IPS DF 6.9 (cell line): Measurements from ENCODE around the gene KRTAP10-6.
"Not testable (repeated sequence)": the region's sequence is repeated elsewhere in the genome, so short reads cannot be mapped to it uniquely, and the experiment has no call there.

Experiments
- DNase-seq: peaks from one replicate; pipeline ENCODE4 v3.0.0-alpha.2; 2013; ENCODE audit warnings: low read depth, low spot score
- H3K27ac ChIP-seq: one replicate; pipeline ENCODE4 v1.5.1; 2013; ENCODE audit warnings: low read length, control low read depth
- H3K27me3 ChIP-seq: 2 replicates; pipeline ENCODE4 v1.6.1; 2013; ENCODE audit warnings: mild to moderate bottlenecking, low read length; ENCODE audit not compliant: control insufficient read depth, insufficient read depth
- H3K36me3 ChIP-seq: 2 replicates; pipeline ENCODE4 v1.6.1; 2013; ENCODE audit warnings: low read length; ENCODE audit not compliant: control insufficient read depth, insufficient read depth
- H3K4me1 ChIP-seq: 2 replicates; pipeline ENCODE4 v1.6.1; 2013; ENCODE audit warnings: low read length; ENCODE audit not compliant: control insufficient read depth, insufficient read depth
- H3K4me3 ChIP-seq: 2 replicates; pipeline ENCODE4 v1.5.1; 2013; ENCODE audit warnings: mild to moderate bottlenecking, low read length
- H3K9me3 ChIP-seq: 2 replicates; pipeline ENCODE4 v1.6.1; 2013; ENCODE audit warnings: low read length, inconsistent platforms; ENCODE audit not compliant: control insufficient read depth, insufficient read depth
- WGBS: extraction: QIAGEN DNeasy Blood & Tissue Kit; methylation state at CpG from one replicate; pipeline ENCODE4 v1.1.7; 2013; ENCODE audit warnings: mixed read lengths, missing lambda C conversion rate; ENCODE audit not compliant: insufficient read length, insufficient coverage; 5-methylcytosine and 5-hydroxymethylcytosine counted together

Gene KRTAP10-6

GRCh38 chr21:44578371-44579055, 13.8 kb downstream of the KRTAP10-6 start:
- no peaks in the 10 kb centered on the region for H3K36me3 ChIP-seq
- 0 out of 2 replicates have a peak, but pooled peaks cover 3% of the 10 kb centered on the region for H3K4me1 ChIP-seq

GRCh38 chr21:44576025-44576420, 16.3 kb downstream of the KRTAP10-6 start:
- DNase-seq: no peak
- Histone ChIP-seq H3K27me3 (no peaks in the 10 kb centered on the region), H3K4me3 (no peak overlapping the region), H3K36me3 (no peaks in the 10 kb centered on the region), H3K9me3 (no peaks in the 10 kb centered on the region; the same call in 1 of the 2 replicates), H3K27ac (no peak overlapping the region), H3K4me1 (0 out of 2 replicates have a peak, but pooled peaks cover 3% of the 10 kb centered on the region)
- no CpG with 5 or more reads among the region's 10 CpGs for WGBS

More at GRCh38 chr21:44578371-44579055, 13.8 kb downstream of the KRTAP10-6 start:
- Histone ChIP-seq H3K9me3 (no peaks in the 10 kb centered on the region; the same call in 1 of the 2 replicates), H3K4me3 (no peak overlapping the region), H3K27me3 (no peaks in the 10 kb centered on the region), H3K27ac (no peak overlapping the region)
- DNase-seq: no peak
- no CpG with 5 or more reads among the region's 17 CpGs for WGBS

- H3K4me1 ChIP-seq: 0 out of 2 replicates have a peak, but pooled peaks cover 3% of the 10 kb centered on the region
- H3K36me3 ChIP-seq: no peaks in the 10 kb centered on the region
- WGBS: no CpG with 5 or more reads among the region's 20 CpGs
- no peaks in the 10 kb centered on the region for H3K27me3 ChIP-seq
- H3K9me3 ChIP-seq: no peaks in the 10 kb centered on the region; the same call in 1 of the 2 replicates
- H3K4me3 ChIP-seq: no peak overlapping the region
- DNase-seq: no peak
- no peak overlapping the region for H3K27ac ChIP-seq
Observed at GRCh38 chr21:44575307-44576024, 16.8 kb downstream of the KRTAP10-6 start.

GRCh38 chr21:44574457-44575306, 17.6 kb downstream of the KRTAP10-6 start:
- no peak overlapping the region for H3K4me3 ChIP-seq
- DNase-seq: no peak
- no peaks in the 10 kb centered on the region for H3K27me3 ChIP-seq
- no peaks in the 10 kb centered on the region; the same call in 1 of the 2 replicates for H3K9me3 ChIP-seq
- no peaks in the 10 kb centered on the region for H3K36me3 ChIP-seq
- H3K4me1 ChIP-seq: 0 out of 2 replicates have a peak, but pooled peaks cover 3% of the 10 kb centered on the region
- H3K27ac ChIP-seq: no peak overlapping the region
- WGBS: no CpG with 5 or more reads among the region's 21 CpGs

GRCh38 chr21:44573630-44574456, 18.5 kb downstream of the KRTAP10-6 start, which contains the start of gene KRTAP10-4:
Gene KRTAP10-4 (plus strand): TSS chr21:44573729. CDS start chr21:44573759, 30 bp downstream.
- DNase-seq, H3K4me3 ChIP-seq, H3K9me3 ChIP-seq, H3K36me3 ChIP-seq, H3K4me1 ChIP-seq, H3K27ac ChIP-seq, H3K27me3 ChIP-seq: not testable (repeated sequence)
- no CpG with 5 or more reads among the region's 25 CpGs for whole genome bisulfite sequencing

GRCh38 chr21:44572959-44573583, 19.2 kb downstream of the KRTAP10-6 start:
- DNase-seq: no peak
- Histone ChIP-seq H3K36me3 (peaks cover 4% of the 10 kb centered on the region; the same call in 1 of the 2 replicates), H3K9me3 (no peaks in the 10 kb centered on the region; the same call in 1 of the 2 replicates), H3K4me3 (no peak overlapping the region), H3K27me3 (no peaks in the 10 kb centered on the region), H3K27ac (no peak overlapping the region), H3K4me1 (0 out of 2 replicates have a peak, but pooled peaks cover 3% of the 10 kb centered on the region)
- no CpG with 5 or more reads among the region's 15 CpGs for WGBS

- Histone ChIP-seq H3K36me3 (peaks cover 4% of the 10 kb centered on the region; the same call in 1 of the 2 replicates), H3K27ac (no peak overlapping the region), H3K4me1 (0 out of 2 replicates have a peak, but pooled peaks cover 3% of the 10 kb centered on the region), H3K27me3 (no peaks in the 10 kb centered on the region), H3K4me3 (no peak overlapping the region), H3K9me3 (no peaks in the 10 kb centered on the region)
- DNase-seq: no peak
- WGBS: no CpG with 5 or more reads among the region's 40 CpGs
Observed at GRCh38 chr21:44571844-44572782, 20.2 kb downstream of the KRTAP10-6 start.

GRCh38 chr21:44571296-44571695, 21.0 kb downstream of the KRTAP10-6 start:
- Histone ChIP-seq H3K27ac (no peak overlapping the region), H3K4me3 (no peak overlapping the region), H3K9me3 (no peaks in the 10 kb centered on the region), H3K4me1 (0 out of 2 replicates have a peak, but pooled peaks cover 3% of the 10 kb centered on the region), H3K36me3 (peaks cover 4% of the 10 kb centered on the region; the same call in 1 of the 2 replicates), H3K27me3 (no peaks in the 10 kb centered on the region)
- no peak for DNase-seq
- no CpG with 5 or more reads among the region's 4 CpGs for WGBS
